Stimulated activated CD4-positive, alpha-beta T cell treated with anti-CD3 and anti-CD28 coated beads, Interleukin-1b, Interleukin-23, amount 100 ng/mL, for 4 hours (primary cell): ENCODE measurements around the gene GGT1.
"Not testable (repeated sequence)": the region's sequence is repeated elsewhere in the genome, so short reads cannot be mapped to it uniquely, and the experiment has no call there.

Experiments
- DNase-seq, 2 donors: peaks; one replicate each; pipeline ENCODE4 v3.0.0-alpha.2; 2020; ENCODE audit warnings: low read depth in 2 of 2

GGT1 gene

GRCh38 chr22:24584166-24584790, 18.7 kb upstream of the GGT1 start:
- no peak for DNase-seq

- no peak for DNase-seq
Observed at GRCh38 chr22:24584871-24585411, 18.1 kb upstream of the GGT1 start.

GRCh38 chr22:24585461-24585860, 17.5 kb upstream of the GGT1 start:
- no peak for DNase-seq

GRCh38 chr22:24585927-24586546, 17.0 kb upstream of the GGT1 start:
- DNase-seq: no peak

GRCh38 chr22:24587251-24587650, 15.7 kb upstream of the GGT1 start:
- DNase-seq: no peak

GRCh38 chr22:24587948-24588347, 15.0 kb upstream of the GGT1 start:
- no peak for DNase-seq

- no peak for DNase-seq
Observed at GRCh38 chr22:24588381-24588756, 14.6 kb upstream of the GGT1 start.

- DNase-seq: no peak
Observed at GRCh38 chr22:24588757-24589481, 14.1 kb upstream of the GGT1 start.

GRCh38 chr22:24589518-24590030, 13.4 kb upstream of the GGT1 start:
- no peak for DNase-seq

- no peak for DNase-seq
Observed at GRCh38 chr22:24590596-24591173, 12.3 kb upstream of the GGT1 start.

- DNase-seq: no peak
Observed at GRCh38 chr22:24591286-24591830, 11.6 kb upstream of the GGT1 start.

GRCh38 chr22:24592058-24592850, 10.7 kb upstream of the GGT1 start:
- no peak for DNase-seq

GRCh38 chr22:24592851-24593558, 10.0 kb upstream of the GGT1 start, which contains the start of gene LRRC75B:
TSS of gene LRRC75B (minus strand) at chr22:24593073. CDS start at chr22:24593039, 34 bp downstream.
- peak in 1 of 2 donors; percentile 17 for DNase-seq

GRCh38 chr22:24593559-24593835, 9.5 kb upstream of the GGT1 start:
- not testable (repeated sequence) for DNase-seq

- DNase-seq: no peak
Observed at GRCh38 chr22:24593836-24594568, 9.0 kb upstream of the GGT1 start.

GRCh38 chr22:24594569-24595120, 8.3 kb upstream of the GGT1 start:
- DNase-seq: no peak

GRCh38 chr22:24595228-24595627, 7.8 kb upstream of the GGT1 start:
- no peak for DNase-seq

- DNase-seq: no peak
Observed at GRCh38 chr22:24595863-24596262, 7.1 kb upstream of the GGT1 start.

- not testable (repeated sequence) for DNase-seq
Observed at GRCh38 chr22:24597076-24597475, 5.9 kb upstream of the GGT1 start.

GRCh38 chr22:24599514-24599913, 3.5 kb upstream of the GGT1 start:
- no peak for DNase-seq
